ENCODE data around the gene ARID5B. TPM values are rescaled to one million over a fixed set of nuclear protein-coding genes. Genes with fewer than 3 reads are reported as not detected.

Gene ARID5B
- total RNA-seq, 1 donor from 2014 or later = 0.62 TPM

DNA sequence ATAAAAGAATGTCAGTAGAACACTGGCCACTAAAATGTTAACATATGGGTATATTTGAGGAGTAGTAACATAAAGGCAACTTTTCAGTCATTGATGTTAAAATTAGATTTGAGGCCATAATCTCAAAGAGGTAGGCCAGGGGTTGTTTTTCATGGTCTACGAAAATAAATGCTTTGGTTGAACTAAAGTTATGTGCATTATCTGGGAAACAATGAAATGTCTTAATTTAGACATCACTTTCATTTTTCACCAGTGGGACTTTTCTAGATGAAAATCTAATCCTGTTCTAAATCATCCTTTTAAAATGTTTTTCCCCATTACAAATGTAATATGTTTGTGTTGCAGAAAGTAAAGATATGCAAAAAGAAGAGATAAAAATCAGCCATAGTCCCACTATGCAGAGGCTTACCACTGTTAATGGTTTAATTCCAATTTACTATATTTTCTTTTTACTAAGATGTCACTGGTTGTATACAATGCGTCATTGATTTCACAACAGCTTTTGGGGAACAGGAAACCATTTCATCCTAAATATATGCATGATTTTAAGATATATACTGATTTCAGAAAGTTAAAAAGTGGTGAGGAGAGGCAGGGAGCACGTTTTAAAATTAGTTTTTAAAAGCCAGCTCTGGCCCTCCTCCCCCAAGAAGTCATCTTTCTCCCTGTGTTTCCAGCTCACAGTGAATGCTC, 64.3 kb downstream of the ARID5B start:
- TF ChIP-seq, protein P1, sequence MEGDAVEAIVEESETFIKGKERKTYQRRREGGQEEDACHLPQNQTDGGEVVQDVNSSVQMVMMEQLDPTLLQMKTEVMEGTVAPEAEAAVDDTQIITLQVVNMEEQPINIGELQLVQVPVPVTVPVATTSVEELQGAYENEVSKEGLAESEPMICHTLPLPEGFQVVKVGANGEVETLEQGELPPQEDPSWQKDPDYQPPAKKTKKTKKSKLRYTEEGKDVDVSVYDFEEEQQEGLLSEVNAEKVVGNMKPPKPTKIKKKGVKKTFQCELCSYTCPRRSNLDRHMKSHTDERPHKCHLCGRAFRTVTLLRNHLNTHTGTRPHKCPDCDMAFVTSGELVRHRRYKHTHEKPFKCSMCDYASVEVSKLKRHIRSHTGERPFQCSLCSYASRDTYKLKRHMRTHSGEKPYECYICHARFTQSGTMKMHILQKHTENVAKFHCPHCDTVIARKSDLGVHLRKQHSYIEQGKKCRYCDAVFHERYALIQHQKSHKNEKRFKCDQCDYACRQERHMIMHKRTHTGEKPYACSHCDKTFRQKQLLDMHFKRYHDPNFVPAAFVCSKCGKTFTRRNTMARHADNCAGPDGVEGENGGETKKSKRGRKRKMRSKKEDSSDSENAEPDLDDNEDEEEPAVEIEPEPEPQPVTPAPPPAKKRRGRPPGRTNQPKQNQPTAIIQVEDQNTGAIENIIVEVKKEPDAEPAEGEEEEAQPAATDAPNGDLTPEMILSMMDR (IDR thresholded peaks at IDR 0.05; ENCODE audit: unreplicated experiment) = no peak
- H3K27me3 Mint-ChIP-seq (ENCODE audit: unreplicated experiment) = no peaks in the 10 kb centered on the region
- no peaks in the 10 kb centered on the region for H3K9me3 Mint-ChIP-seq (ENCODE audit: unreplicated experiment)
- no peak overlapping the region for H3K4me3 Mint-ChIP-seq (ENCODE audit: unreplicated experiment)
- H3K36me3 Mint-ChIP-seq (ENCODE audit: low read depth, unreplicated experiment) = no peaks in the 10 kb centered on the region
- DNase-seq (ENCODE audit: low spot score) = no peak
- no peaks in the 10 kb centered on the region for H3K4me1 Mint-ChIP-seq (ENCODE audit: unreplicated experiment)
- H3K27ac Mint-ChIP-seq (ENCODE audit: unreplicated experiment) = no peak overlapping the region

DNA sequence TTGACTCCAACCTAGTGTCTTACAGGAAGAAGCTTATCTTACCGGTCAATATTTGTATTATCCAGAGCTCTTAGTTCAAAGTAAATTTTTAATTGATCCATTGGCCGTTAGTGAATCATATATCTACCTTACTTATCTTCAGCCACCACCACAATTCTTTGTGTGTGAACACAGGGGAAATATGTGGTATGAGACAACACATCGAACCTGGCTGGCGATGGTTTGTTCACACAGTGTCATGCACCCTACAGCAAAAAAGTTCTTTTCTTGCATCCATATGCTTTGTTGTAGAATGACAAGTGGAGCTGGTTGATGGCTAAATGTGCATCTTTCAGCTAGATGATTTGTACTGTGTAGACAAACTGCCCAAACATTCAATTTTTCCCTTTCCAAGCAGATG, 65.8 kb downstream of the ARID5B start:
- no peaks in the 10 kb centered on the region for H3K4me1 Mint-ChIP-seq (ENCODE audit: unreplicated experiment)
- no peaks in the 10 kb centered on the region for H3K9me3 Mint-ChIP-seq (ENCODE audit: unreplicated experiment)

DNA sequence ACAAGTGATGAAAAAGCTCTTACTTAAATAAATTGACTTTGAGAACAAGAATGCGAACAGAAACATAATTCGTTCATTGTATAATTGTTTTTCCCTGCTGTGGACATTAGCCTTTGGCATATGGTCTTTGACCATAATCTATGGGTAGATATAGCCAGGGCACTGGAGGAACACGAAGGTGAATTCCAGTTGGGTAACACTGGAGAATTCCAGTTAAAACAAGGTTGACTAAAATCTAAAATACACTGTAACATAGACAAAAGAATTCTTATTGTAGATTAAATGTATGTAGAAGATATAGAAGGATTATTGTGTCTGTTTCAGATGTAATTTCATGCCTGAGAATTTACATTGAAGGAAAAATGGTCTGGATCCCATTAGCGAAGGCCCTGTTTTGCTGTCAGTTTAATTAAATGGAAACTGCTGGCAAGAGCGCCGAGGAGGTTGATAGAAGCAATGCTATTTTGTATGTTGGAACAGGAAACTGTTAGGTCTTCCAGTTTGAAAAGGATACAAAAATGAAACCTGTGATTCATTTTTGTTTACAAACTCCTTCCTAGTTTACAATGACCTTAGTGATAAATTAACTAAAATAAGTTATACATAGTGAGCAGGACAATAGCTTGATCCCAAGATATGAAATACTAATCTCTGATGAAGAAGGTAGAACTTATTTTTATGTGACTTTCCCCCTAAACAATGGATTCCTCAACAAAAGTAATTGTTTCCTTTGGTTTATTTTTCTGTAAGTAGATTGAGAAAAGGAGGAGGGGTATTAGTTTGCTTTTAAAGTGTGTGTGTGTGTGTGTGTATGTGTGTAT, 68.9 kb downstream of the ARID5B start:
- DNase-seq (ENCODE audit: low spot score) = no peak
- Mint-ChIP-seq H3K27ac (ENCODE audit: unreplicated experiment) (no peak overlapping the region), H3K27me3 (ENCODE audit: unreplicated experiment) (no peaks in the 10 kb centered on the region), H3K36me3 (ENCODE audit: low read depth, unreplicated experiment) (no peaks in the 10 kb centered on the region), H3K9me3 (ENCODE audit: unreplicated experiment) (no peaks in the 10 kb centered on the region), H3K4me3 (ENCODE audit: unreplicated experiment) (no peak overlapping the region), H3K4me1 (ENCODE audit: unreplicated experiment) (no peaks in the 10 kb centered on the region)
- TF ChIP-seq, protein P1 (IDR thresholded peaks at IDR 0.05; ENCODE audit: unreplicated experiment) = no peak

More for the DNA sequence above, 65.8 kb downstream of the ARID5B start:
- TF ChIP-seq, protein P1 (IDR thresholded peaks at IDR 0.05; ENCODE audit: unreplicated experiment) = no peak
- no peak for DNase-seq (ENCODE audit: low spot score)
- H3K27ac Mint-ChIP-seq (ENCODE audit: unreplicated experiment) = no peak overlapping the region
- no peak overlapping the region for H3K4me3 Mint-ChIP-seq (ENCODE audit: unreplicated experiment)
- H3K36me3 Mint-ChIP-seq (ENCODE audit: low read depth, unreplicated experiment) = no peaks in the 10 kb centered on the region
- no peaks in the 10 kb centered on the region for H3K27me3 Mint-ChIP-seq (ENCODE audit: unreplicated experiment)

DNA sequence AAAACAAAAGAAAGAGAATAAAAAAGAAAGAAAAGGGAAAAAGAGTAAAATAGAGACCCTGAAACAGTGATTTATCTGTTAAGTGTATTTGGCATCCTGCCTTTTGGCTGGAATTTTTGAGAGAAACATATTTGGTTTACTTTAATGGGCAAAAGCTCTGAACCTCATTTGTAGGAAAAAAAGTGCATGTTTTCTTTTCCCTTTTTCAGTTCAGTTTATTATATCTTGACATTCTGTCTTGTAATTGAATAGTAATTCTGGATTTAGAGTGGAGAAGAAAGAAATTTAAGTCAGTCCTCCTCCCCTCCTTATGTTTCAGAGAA, 69.5 kb downstream of the ARID5B start:
- no peak overlapping the region for H3K4me3 Mint-ChIP-seq (ENCODE audit: unreplicated experiment)
- H3K4me1 Mint-ChIP-seq (ENCODE audit: unreplicated experiment) = no peaks in the 10 kb centered on the region
- TF ChIP-seq, protein P1 (IDR thresholded peaks at IDR 0.05; ENCODE audit: unreplicated experiment) = no peak
- H3K36me3 Mint-ChIP-seq (ENCODE audit: low read depth, unreplicated experiment) = no peaks in the 10 kb centered on the region
- H3K9me3 Mint-ChIP-seq (ENCODE audit: unreplicated experiment) = no peaks in the 10 kb centered on the region
- DNase-seq (ENCODE audit: low spot score) = no peak
- H3K27ac Mint-ChIP-seq (ENCODE audit: unreplicated experiment) = no peak overlapping the region
- no peaks in the 10 kb centered on the region for H3K27me3 Mint-ChIP-seq (ENCODE audit: unreplicated experiment)

DNA sequence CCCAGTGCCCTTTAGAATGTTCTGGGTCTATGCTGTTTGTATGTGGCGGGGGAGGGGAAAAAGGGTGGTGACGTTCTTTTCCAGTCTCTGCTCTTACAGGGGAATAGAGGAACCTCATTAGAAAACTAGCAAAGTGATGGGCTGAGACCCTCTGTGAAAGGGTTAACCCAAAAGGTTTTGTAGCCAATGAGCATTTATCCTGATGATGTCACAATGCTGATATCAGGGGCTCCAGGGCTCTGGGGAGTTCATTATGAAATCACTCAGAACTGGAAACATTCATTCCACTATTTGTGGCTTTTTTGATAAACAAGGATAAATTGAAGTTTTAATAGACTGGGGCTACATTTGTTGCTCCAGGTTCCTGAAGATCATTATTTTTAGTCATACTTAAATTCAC, 71.7 kb downstream of the ARID5B start:
- H3K27me3 Mint-ChIP-seq (ENCODE audit: unreplicated experiment) = no peaks in the 10 kb centered on the region
- no peaks in the 10 kb centered on the region for H3K36me3 Mint-ChIP-seq (ENCODE audit: low read depth, unreplicated experiment)
- no peaks in the 10 kb centered on the region for H3K9me3 Mint-ChIP-seq (ENCODE audit: unreplicated experiment)
- H3K27ac Mint-ChIP-seq (ENCODE audit: unreplicated experiment) = no peak overlapping the region
- no peak overlapping the region for H3K4me3 Mint-ChIP-seq (ENCODE audit: unreplicated experiment)
- TF ChIP-seq, protein P1 (IDR thresholded peaks at IDR 0.05; ENCODE audit: unreplicated experiment) = no peak
- no peak for DNase-seq (ENCODE audit: low spot score)
- H3K4me1 Mint-ChIP-seq (ENCODE audit: unreplicated experiment) = no peaks in the 10 kb centered on the region

All from endothelial cell (in vitro differentiated cells).